Activated CD4-positive, alpha-beta T cell treated with anti-CD3 and anti-CD28 coated beads, Interleukin-2, amount 50 U/mL, for 48 hours (primary cell): ENCODE measurements around the gene WDR62.
"Not testable (repeated sequence)": the region's sequence is repeated elsewhere in the genome, so short reads cannot be mapped to it uniquely, and the experiment has no call there.

Source experiments
- DNase-seq, 2 experiments: peaks; one replicate each; pipeline ENCODE4 v3.0.0-alpha.2; 2020

The WDR62 gene

GRCh38 chr19:36040495-36040894, 14.2 kb upstream of the WDR62 start:
- no peak for DNase-seq

DNA sequence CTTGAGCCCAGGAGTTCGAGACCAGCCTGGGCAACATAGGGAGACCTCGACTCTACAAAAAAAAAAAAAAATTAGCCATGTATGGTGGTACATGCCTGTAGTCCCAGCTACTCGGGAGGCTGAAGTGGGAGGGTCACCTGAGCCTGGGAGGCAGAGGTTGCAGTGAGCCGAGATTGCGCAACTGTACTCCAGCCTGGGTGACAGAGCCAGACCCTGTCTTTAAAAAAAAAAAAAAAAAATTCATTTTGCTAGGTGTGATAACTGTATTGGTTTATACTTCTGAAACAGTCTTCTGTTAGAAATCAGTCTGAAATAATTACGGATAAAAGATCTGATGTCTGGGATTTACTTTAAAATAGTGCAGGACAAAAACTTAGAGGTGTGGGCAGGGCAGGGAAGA, 13.6 kb upstream of the WDR62 start:
- DNase-seq = not testable (repeated sequence)

DNA sequence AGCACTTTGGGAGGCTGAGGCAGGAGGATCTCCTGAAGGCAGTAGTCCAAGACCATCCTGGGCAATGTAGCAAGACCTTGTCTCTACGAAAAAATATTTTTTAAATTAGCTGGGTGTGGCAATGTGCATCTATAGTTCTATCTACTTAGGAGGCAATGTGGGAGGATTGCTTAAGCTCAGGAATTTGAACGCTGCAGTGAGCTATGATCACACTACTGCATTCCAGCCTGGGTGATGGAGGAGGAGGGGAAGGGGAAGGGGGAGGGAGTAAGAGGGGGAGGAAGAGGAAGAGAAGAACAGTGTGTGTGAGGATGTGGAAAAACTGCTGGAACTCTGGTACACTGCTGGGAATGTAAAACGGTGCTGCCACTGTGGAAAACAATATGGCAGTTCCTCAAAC, 12.9 kb upstream of the WDR62 start:
- DNase-seq = no peak

GRCh38 chr19:36043952-36044351, 10.7 kb upstream of the WDR62 start:
- DNase-seq = no peak

DNA sequence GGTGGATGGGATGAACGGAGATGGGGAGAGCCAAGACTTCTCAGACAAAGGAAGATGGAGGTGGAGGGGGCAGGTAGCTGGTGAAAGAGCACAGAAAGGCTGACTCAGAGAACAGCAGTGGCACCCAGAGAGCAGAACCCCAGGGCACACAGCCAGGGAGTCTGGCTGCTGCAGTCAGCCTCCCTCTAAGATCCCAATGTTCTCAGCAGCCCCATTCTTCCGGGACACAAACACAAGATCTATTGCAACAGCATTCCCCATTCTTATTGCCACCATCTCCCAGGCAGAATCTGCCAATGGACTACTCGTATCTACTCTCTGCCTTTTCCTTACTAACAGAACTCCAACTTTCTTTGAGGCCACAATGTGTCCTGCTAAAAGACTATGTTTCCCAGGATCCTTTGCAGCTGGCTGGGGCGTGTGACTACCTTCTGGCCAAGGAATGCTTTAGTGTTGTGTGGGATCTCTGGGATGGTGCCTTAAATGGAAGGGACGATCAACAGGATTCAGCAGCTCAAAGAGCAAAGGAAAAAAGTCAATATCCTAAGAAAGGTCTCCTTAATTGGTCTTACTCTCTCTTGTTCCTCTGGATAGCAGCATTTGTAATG, 8.2 kb upstream of the WDR62 start:
- no peak for DNase-seq

GRCh38 chr19:36047835-36048234, 6.9 kb upstream of the WDR62 start:
- DNase-seq = no peak

GRCh38 chr19:36049080-36049698, 5.5 kb upstream of the WDR62 start:
- DNase-seq = no peak

GRCh38 chr19:36051236-36051635, 3.5 kb upstream of the WDR62 start:
- DNase-seq = no peak

- DNase-seq = no peak
Measured at GRCh38 chr19:36051637-36052036, 3.1 kb upstream of the WDR62 start.

DNA sequence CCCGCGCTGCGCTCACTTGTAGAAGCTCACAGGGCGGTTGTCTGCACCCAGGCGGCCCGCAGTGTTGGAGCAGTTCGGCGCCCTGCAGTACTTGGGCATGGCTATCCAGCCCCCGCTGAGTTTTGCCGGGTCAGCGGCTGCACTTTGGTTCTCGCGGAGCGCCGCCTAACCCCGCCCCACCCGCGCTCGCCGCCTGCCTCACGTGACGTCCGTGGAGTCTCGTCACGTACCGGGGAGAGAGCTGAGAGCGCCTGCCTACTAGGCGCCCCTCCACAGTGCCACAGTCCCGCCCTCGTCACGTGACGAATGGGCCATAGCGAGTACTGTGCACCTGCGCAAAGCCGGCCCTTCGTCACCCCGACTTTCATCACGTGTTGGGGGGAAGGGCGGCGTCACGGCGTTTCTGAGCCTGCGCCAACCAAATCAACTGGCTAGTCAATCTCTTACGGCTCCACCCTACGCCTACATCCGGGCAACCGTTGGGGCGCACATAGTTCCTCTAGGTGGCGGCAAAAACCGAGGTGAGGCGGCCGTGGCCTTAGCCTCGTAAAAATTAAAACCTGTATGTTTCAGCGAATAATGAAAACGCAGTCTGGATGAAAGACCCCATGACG, 471 bp upstream of the WDR62 start, which contains the start of gene THAP8:
Gene THAP8, minus strand, starts transcription at position 167 of the 614 bp plus-strand sequence. Its CDS starts 68 bp downstream, at position 99.
- peak; percentile 100 for DNase-seq

DNA sequence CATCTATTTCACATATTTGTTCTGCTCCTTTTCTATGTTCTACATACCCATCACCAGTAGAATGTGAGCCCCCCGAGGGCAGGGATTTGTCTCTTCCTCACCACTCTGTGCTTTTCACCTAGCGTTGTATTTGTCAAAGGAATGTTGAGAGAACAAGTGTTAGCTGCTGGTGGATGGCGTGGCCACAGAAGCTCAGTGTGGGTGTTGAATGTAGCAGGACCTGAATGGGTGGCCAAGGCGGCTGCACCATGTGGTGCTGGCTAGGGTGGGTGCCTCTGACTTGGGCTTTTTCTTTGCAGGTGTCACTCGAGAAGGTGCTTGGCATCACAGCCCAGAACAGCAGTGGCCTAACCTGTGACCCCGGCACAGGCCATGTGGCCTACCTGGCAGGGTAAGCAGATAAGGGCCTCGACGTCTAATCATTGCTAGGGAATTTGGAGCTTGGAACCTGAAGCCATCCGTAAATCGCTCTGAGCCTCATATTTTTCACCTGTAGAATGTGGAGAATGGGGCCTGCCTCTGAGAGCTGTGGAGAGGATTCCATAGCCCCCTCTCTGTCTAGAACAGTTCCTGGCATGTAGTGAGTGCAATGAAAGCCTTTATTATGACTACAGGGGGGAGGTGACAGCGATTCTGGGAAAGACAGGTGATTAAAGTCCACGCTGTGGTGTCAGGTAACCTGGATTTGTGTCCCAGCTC, 3.9 kb downstream of the WDR62 start:
- DNase-seq = no peak

GRCh38 chr19:36059180-36059910, 4.6 kb downstream of the WDR62 start:
- no peak for DNase-seq

GRCh38 chr19:36060430-36060829, 5.7 kb downstream of the WDR62 start:
- DNase-seq = peak; percentile 11 to 40

DNA sequence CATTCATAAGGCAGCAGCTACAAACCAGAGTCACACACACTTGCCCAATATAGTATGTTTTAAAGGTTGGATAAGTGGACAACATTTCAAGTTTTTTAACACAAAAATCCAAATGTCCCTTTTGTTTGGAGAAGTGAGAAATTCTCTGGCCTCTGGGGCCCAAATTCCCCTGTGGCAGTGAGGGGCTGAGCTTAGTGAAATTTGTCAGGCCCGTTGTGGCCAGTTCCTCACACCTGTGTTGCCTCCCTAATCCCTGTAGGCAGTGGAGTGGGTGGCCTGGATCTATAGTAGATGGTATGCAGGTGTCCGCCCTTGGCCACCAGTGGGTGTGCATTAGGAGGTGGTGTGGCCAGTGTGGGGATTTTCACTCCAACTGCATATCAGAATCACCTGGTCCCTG, 6.7 kb downstream of the WDR62 start:
- no peak for DNase-seq

GRCh38 chr19:36064826-36065225, 10.1 kb downstream of the WDR62 start:
- DNase-seq = no peak

DNA sequence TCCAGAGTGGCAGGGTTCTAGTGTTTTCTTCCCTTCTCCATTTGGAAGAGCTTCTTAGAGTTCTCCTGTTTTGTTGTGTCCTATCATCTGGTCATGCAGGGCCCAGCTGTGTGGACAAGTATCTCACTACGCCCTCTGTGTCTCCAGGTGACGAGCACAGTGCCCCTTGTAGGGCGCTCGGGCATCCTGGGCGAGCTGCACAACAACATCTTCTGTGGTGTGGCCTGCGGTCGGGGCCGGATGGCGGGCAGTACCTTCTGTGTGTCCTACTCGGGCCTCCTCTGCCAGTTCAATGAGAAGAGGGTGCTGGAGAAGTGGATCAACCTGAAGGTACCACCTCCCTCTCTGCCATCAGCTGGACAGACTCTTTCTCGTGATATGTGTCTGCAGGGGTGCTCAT, 13.0 kb downstream of the WDR62 start:
- DNase-seq = no peak

DNA sequence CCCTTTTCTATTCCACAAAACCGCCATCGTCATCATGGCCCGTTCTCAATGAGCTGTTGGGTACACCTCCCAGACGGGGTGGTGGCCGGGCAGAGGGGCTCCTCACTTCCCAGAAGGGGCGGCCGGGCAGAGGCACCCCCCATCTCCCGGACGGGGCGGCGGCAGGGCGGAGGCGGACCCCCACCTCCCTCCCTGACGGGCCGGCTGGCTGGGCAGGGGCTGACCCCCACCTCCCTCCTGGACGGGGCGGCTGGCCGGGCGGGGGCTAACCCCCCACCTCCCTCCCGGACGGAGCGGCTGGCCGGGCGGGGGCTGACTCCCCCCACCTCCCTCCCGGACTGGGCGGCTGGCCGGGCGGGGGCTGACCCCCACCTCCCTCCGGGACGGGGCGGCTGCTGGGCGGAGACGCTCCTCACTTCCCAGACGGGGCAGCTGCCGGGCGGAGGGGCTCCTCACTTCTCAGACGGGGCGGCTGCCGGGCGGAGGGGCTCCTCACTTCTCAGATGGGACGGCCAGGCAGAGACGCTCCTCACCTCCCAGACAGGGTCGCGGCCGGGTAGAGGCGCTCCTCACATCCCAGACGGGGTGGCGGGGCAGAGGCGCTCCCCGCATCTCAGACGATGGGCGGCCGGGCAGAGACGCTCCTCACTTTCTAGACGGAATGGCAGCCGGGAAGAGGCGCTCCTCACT, 14.3 kb downstream of the WDR62 start:
- DNase-seq = not testable (repeated sequence)

DNA sequence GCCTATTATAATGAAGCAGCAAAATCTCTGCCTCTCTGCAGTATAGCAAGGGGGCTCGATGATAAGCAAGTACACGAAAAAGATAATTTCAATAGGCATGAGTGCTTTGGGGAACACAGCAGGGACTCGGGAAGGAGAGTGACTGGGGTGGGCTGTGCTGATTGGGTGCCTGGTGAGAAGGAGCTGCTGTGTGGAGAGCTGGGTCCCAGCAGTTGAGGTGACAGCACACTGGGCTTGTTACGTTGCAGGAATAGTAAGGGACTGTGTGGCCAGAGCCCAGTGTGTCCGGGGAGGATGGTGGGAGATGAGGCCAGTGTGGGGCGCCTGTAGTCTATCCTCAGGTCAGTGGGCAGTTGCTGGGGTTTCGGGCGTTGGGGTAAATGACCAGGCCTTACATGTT, 17.4 kb downstream of the WDR62 start:
- DNase-seq = no peak

- no peak for DNase-seq
Measured at GRCh38 chr19:36073121-36073876, 18.6 kb downstream of the WDR62 start.

DNA sequence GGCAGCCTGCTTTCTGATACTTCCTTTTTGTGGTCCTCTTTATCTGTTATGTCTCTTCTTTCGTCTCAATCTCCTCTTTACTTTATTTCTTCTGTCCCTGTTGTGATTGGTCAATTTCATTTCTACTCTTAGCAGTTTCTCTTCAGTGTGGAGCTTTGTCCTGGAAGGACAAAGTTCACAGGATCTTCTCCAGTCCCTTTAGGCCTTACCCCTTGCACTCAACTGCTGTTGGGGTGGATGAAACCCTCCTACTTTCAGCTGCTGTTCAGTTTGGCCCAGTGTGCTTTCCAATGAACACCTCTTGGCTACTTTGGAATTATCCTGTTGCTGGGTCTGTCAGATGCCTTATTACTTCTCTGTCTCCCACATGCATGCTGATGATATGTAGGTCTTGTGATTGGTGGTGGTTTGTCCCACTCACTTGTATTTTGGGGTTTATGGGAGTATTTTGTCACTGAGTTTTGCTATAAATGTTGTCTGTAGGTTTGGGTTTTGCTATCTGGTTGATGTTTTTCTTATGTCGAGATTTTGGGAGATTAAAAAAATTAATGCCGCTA, 24.8 kb downstream of the WDR62 start:
- no peak for DNase-seq

DNA sequence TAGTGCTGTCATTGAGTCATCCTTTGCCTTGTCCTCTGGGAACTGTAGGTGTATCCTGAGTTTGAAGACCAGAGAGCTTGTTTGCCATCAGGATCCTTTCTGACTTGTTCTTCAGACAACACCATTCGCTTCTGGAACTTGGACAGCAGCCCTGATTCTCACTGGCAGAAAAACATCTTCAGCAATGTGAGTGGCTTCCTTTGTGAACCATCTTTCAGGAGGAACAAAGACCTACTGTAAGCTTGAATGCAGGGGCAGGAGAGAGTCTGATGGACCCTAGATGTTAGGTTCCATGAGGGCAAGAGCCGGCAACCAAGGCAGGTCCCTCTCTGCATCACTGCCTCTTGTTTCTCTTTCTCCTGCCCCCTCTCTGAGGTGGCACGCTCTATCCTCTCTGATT, 26.7 kb downstream of the WDR62 start:
- no peak for DNase-seq
